ENCODE measurements around the gene ASNS.
"Not testable (repeated sequence)": the region's sequence is repeated elsewhere in the genome, so short reads cannot be mapped to it uniquely, and the experiment has no call there.

Gene ASNS

GRCh38 chr7:97872025-97872669, at the start of gene ASNS:
TSS of gene ASNS (minus strand) at chr7:97872408. CDS start at chr7:97869156, 3,252 bp downstream.
- no peak for TF ChIP-seq CTCF (conservative IDR thresholded peaks at IDR 0.05; ENCODE audit: low read depth)
- DNase-seq (ENCODE audit: low spot score) = peak; percentile 89
- H3K27ac ChIP-seq = peak within 1 kb of the TSS; percentile 80
- ChIA-PET POLR2A (ENCODE audit: low non-redundant PET) (no interaction called here), CTCF (interaction anchor here (1.5 to 2.0 kb wide), 2 partner anchors 56 to 141 kb away, joined by 3 to 10 read pairs; no protein-coding TSS in a partner anchor)

- CTCF ChIA-PET; H3K27ac ChIP-seq; POLR2A ChIA-PET (ENCODE audit: low non-redundant PET); DNase-seq (ENCODE audit: low spot score): not testable (repeated sequence)
Measured at GRCh38 chr7:97921254-97921653, 49.0 kb upstream of the ASNS start.

GRCh38 chr7:97915267-97915666, 43.1 kb upstream of the ASNS start:
- H3K27ac ChIP-seq; CTCF ChIA-PET; DNase-seq (ENCODE audit: low spot score); POLR2A ChIA-PET (ENCODE audit: low non-redundant PET): not testable (repeated sequence)

- DNase-seq (ENCODE audit: low spot score); POLR2A ChIA-PET (ENCODE audit: low non-redundant PET); H3K27ac ChIP-seq; CTCF ChIA-PET: not testable (repeated sequence)
Measured at GRCh38 chr7:97912294-97912693, 40.1 kb upstream of the ASNS start.

- DNase-seq (ENCODE audit: low spot score); POLR2A ChIA-PET (ENCODE audit: low non-redundant PET); CTCF ChIA-PET; H3K27ac ChIP-seq: not testable (repeated sequence)
Measured at GRCh38 chr7:97896893-97897292, 24.7 kb upstream of the ASNS start.

GRCh38 chr7:97891721-97892120, 19.5 kb upstream of the ASNS start:
- DNase-seq (ENCODE audit: low spot score); CTCF ChIA-PET; POLR2A ChIA-PET (ENCODE audit: low non-redundant PET); H3K27ac ChIP-seq: not testable (repeated sequence)

GRCh38 chr7:97879527-97879926, 7.3 kb upstream of the ASNS start:
- DNase-seq (ENCODE audit: low spot score); CTCF ChIA-PET: not testable (repeated sequence)

GRCh38 chr7:97874894-97875293, 2.7 kb upstream of the ASNS start:
- CTCF ChIA-PET; H3K27ac ChIP-seq; DNase-seq (ENCODE audit: low spot score); POLR2A ChIA-PET (ENCODE audit: low non-redundant PET): not testable (repeated sequence)

More at GRCh38 chr7:97879527-97879926, 7.3 kb upstream of the ASNS start:
- H3K27ac ChIP-seq; POLR2A ChIA-PET (ENCODE audit: low non-redundant PET): not testable (repeated sequence)

GRCh38 chr7:97873606-97874005, 1.4 kb upstream of the ASNS start:
- TF ChIP-seq CTCF (conservative IDR thresholded peaks at IDR 0.05; ENCODE audit: low read depth) = no peak
- POLR2A ChIA-PET (ENCODE audit: low non-redundant PET) = no interaction called here
- no peak for DNase-seq (ENCODE audit: low spot score)
- CTCF ChIA-PET = interaction anchor here (0.7 kb wide), 1 partner anchor 291 kb away, joined by 4 read pairs; no protein-coding TSS in a partner anchor
- no peak overlapping the region for H3K27ac ChIP-seq

GRCh38 chr7:97871659-97872024, 566 bp downstream of the ASNS start:
- no peak for TF ChIP-seq CTCF (conservative IDR thresholded peaks at IDR 0.05; ENCODE audit: low read depth)
- ChIA-PET CTCF (interaction anchor here (1.5 to 2.0 kb wide), 2 partner anchors 56 to 142 kb away, joined by 3 to 10 read pairs; no protein-coding TSS in a partner anchor), POLR2A (ENCODE audit: low non-redundant PET) (interaction anchor here (0.6 kb wide), 1 partner anchor 100 kb away, joined by 3 read pairs; no protein-coding TSS in a partner anchor)
- peak; percentile 11 for DNase-seq (ENCODE audit: low spot score)
- peak overlapping the region; percentile 80 for H3K27ac ChIP-seq
